GM21526 (cell line): ENCODE results near the gene WDR27.
"Not testable (repeated sequence)": the region's sequence is repeated elsewhere in the genome, so short reads cannot be mapped to it uniquely, and the experiment has no call there.

Source experiments
- ATAC-seq: cut with Tn5 transposase; IDR thresholded peaks from one replicate; pipeline ENCODE4 v1.9.1; 2021; ENCODE audit warnings: moderate library complexity; ENCODE audit not compliant: unreplicated experiment, low FRiP score

WDR27 gene

GRCh38 chr6:169714178-169714577 lies 12.3 kb upstream of the WDR27 start:
- no peak for ATAC-seq

GRCh38 chr6:169710009-169710408 lies 8.2 kb upstream of the WDR27 start:
- ATAC-seq = no peak

GRCh38 chr6:169709293-169709692 lies 7.5 kb upstream of the WDR27 start:
- ATAC-seq = no peak

GRCh38 chr6:169707772-169708171 lies 5.9 kb upstream of the WDR27 start:
- ATAC-seq = no peak

- ATAC-seq = peak; percentile 8
Observed at GRCh38 chr6:169702840-169703246, 1.0 kb upstream of the WDR27 start.

GRCh38 chr6:169701311-169701953 lies 397 bp downstream of the WDR27 start:
- no peak for ATAC-seq

- no peak for ATAC-seq
Observed at GRCh38 chr6:169700296-169700695, 1.5 kb downstream of the WDR27 start.

- ATAC-seq = not testable (repeated sequence)
Observed at GRCh38 chr6:169697115-169697514, 4.7 kb downstream of the WDR27 start.

GRCh38 chr6:169695131-169695530 lies 6.7 kb downstream of the WDR27 start:
- no peak for ATAC-seq

- no peak for ATAC-seq
Observed at GRCh38 chr6:169692516-169692915, 9.3 kb downstream of the WDR27 start.

GRCh38 chr6:169691260-169691659 lies 10.6 kb downstream of the WDR27 start:
- ATAC-seq = no peak

GRCh38 chr6:169689287-169689686 lies 12.5 kb downstream of the WDR27 start:
- no peak for ATAC-seq

GRCh38 chr6:169685860-169686259 lies 16.0 kb downstream of the WDR27 start:
- ATAC-seq = no peak

GRCh38 chr6:169684056-169684455 lies 17.8 kb downstream of the WDR27 start:
- no peak for ATAC-seq

GRCh38 chr6:169678342-169678741 lies 23.5 kb downstream of the WDR27 start:
- ATAC-seq = no peak

GRCh38 chr6:169677096-169677495 lies 24.7 kb downstream of the WDR27 start:
- ATAC-seq = no peak

GRCh38 chr6:169675011-169675410 lies 26.8 kb downstream of the WDR27 start:
- no peak for ATAC-seq

- ATAC-seq = no peak
Observed at GRCh38 chr6:169671563-169671962, 30.3 kb downstream of the WDR27 start.

GRCh38 chr6:169669889-169670288 lies 31.9 kb downstream of the WDR27 start:
- no peak for ATAC-seq

- ATAC-seq = no peak
Observed at GRCh38 chr6:169669147-169669546, 32.7 kb downstream of the WDR27 start.

GRCh38 chr6:169668203-169668847 lies 33.5 kb downstream of the WDR27 start:
- no peak for ATAC-seq

- ATAC-seq = no peak
Observed at GRCh38 chr6:169667716-169668115, 34.1 kb downstream of the WDR27 start.
